HepG2 (cell line): ENCODE measurements around the gene ITCH. TPM values are rescaled to one million over a fixed set of nuclear protein-coding genes. Genes with fewer than 3 reads are reported as not detected.
A peak's percentile ranks its signal among the peaks of the same experiment; 100 is the strongest.

Experiments
- DNMT3B ChIP-seq: conservative IDR thresholded peaks from 2 replicates; pipeline ENCODE4 v1.6.1; 2016; ENCODE audit warnings: missing biosample characterization, control low read depth
- ETV5 ChIP-seq: IDR thresholded peaks from 2 replicates; pipeline ENCODE4 v1.6.1; 2018; ENCODE audit warnings: missing biosample characterization, missing genetic modification reagents, inconsistent platforms, borderline replicate concordance
- EZH2 ChIP-seq: conservative IDR thresholded peaks from 2 replicates; pipeline ENCODE4 v1.6.1; 2012; ENCODE audit warnings: mild to moderate bottlenecking, low read depth, low read length, moderate library complexity
- GFI1 ChIP-seq: sonication (generic); formaldehyde crosslinking; IDR thresholded peaks from 2 replicates; pipeline ENCODE4 v1.5.0; 2020; ENCODE audit warnings: missing genetic modification reagents, mild to moderate bottlenecking, borderline replicate concordance
- GPN1 ChIP-seq: sonication (generic); formaldehyde crosslinking; IDR thresholded peaks from 2 replicates; pipeline ENCODE4 v1.5.1; 2020; ENCODE audit warnings: missing genetic modification reagents, borderline replicate concordance
- HOXA3 ChIP-seq: sonication (generic); formaldehyde crosslinking; IDR thresholded peaks from 2 replicates; pipeline ENCODE4 v1.5.0; 2020; ENCODE audit warnings: missing genetic modification reagents
- PCBP2 ChIP-seq: fragments of 200-400 bp; formaldehyde crosslinking; optimal IDR thresholded peaks from 2 replicates; pipeline ENCODE3; 2018; ENCODE audit warnings: low read length, low read depth; ENCODE audit not compliant: poor library complexity, severe bottlenecking
- RBFOX2 ChIP-seq: fragments of 200-400 bp; formaldehyde crosslinking; IDR thresholded peaks from 2 replicates; pipeline ENCODE4 v1.6.1; 2017; ENCODE audit warnings: low read depth, mild to moderate bottlenecking, low read length
- RBM39 ChIP-seq: fragments of 200-400 bp; formaldehyde crosslinking; IDR thresholded peaks from one replicate; pipeline ENCODE4 v1.6.1; 2018; ENCODE audit warnings: antibody characterized with exemption, mild to moderate bottlenecking, low read depth, low read length; ENCODE audit not compliant: poor library complexity, severe bottlenecking
- RCOR2 ChIP-seq: IDR thresholded peaks from 2 replicates; pipeline ENCODE4 v1.6.1; 2016; ENCODE audit warnings: missing biosample characterization, missing genetic modification reagents
- RELA ChIP-seq: sonication (generic); formaldehyde crosslinking; IDR thresholded peaks from 2 replicates; pipeline ENCODE4 v1.4.0; 2020; ENCODE audit warnings: missing genetic modification reagents
- SOX5 ChIP-seq: IDR thresholded peaks from 2 replicates; pipeline ENCODE4 v1.6.1; 2016; ENCODE audit warnings: borderline replicate concordance
- TEAD3 ChIP-seq: optimal IDR thresholded peaks from 2 replicates; pipeline ENCODE3; 2016; ENCODE audit warnings: borderline replicate concordance
- TOE1 ChIP-seq: sonication (generic); formaldehyde crosslinking; IDR thresholded peaks from 2 replicates; pipeline ENCODE4 v1.4.0; 2020; ENCODE audit warnings: mild to moderate bottlenecking, missing genetic modification reagents
- ZFAT ChIP-seq: sonication (generic); formaldehyde crosslinking; conservative IDR thresholded peaks from 2 replicates; pipeline ENCODE4 v1.8.1; 2023; ENCODE audit warnings: missing genetic modification reagents, inconsistent platforms
- ZFY ChIP-seq: sonication (generic); formaldehyde crosslinking; IDR thresholded peaks from 2 replicates; pipeline ENCODE4 v1.4.0; 2020; ENCODE audit warnings: missing genetic modification reagents
- ZNF124 ChIP-seq: sonication (generic); formaldehyde crosslinking; IDR thresholded peaks from 2 replicates; pipeline ENCODE4 v1.4.0; 2020; ENCODE audit warnings: missing genetic modification reagents
- ZNF136 ChIP-seq: sonication (generic); formaldehyde crosslinking; IDR thresholded peaks from 2 replicates; pipeline ENCODE4 v1.8.1; 2022; ENCODE audit warnings: low read depth, mild to moderate bottlenecking, moderate library complexity, missing genetic modification reagents
- ZNF235 ChIP-seq: sonication (generic); formaldehyde crosslinking; IDR thresholded peaks from 2 replicates; pipeline ENCODE4 v1.8.1; 2023; ENCODE audit warnings: mild to moderate bottlenecking, missing genetic modification reagents, borderline replicate concordance
- ZNF3 ChIP-seq: IDR thresholded peaks from 2 replicates; pipeline ENCODE4 v1.7.0; 2017; ENCODE audit warnings: inconsistent platforms
- ZNF350 ChIP-seq: sonication (generic); formaldehyde crosslinking; IDR thresholded peaks from 2 replicates; pipeline ENCODE4 v1.4.0; 2020; ENCODE audit warnings: mild to moderate bottlenecking, low read depth, missing genetic modification reagents, borderline replicate concordance
- ZNF382 ChIP-seq: sonication (generic); formaldehyde crosslinking; IDR thresholded peaks from 2 replicates; pipeline ENCODE4 v1.5.0; 2020; ENCODE audit warnings: missing genetic modification reagents, mild to moderate bottlenecking, borderline replicate concordance
- ZNF543 ChIP-seq: sonication (generic); formaldehyde crosslinking; IDR thresholded peaks from 2 replicates; pipeline ENCODE4 v1.4.0; 2020; ENCODE audit warnings: mild to moderate bottlenecking, missing genetic modification reagents
- ZNF652 ChIP-seq: IDR thresholded peaks from 2 replicates; pipeline ENCODE4 v1.6.1; 2016; ENCODE audit warnings: low read depth, borderline replicate concordance
- ZNF75D ChIP-seq: sonication (generic); formaldehyde crosslinking; IDR thresholded peaks from 2 replicates; pipeline ENCODE4 v1.8.1; 2023; ENCODE audit warnings: missing genetic modification reagents, mild to moderate bottlenecking, borderline replicate concordance
- polyA plus RNA-seq, 8 experiments: library from polyadenylated mRNA; depleted of rRNA in 3 of 8; stranded (reverse) in 7 of 8; unstranded in 1 of 8; fragments of >200 nt; fragmentation: Illumina TruSeq in 4 of 8; extraction: Trizol in 4 of 8; gene quantifications; 2 replicates each; pipeline versions ENCODE4 v1.2.1 to v1.2.3, GENCODE V29; 2011 to 2016; ENCODE audit warnings: low read depth in 4 of 8, missing spikeins in 1 of 8, mixed read lengths in 1 of 8; ENCODE audit not compliant: insufficient read depth in 1 of 8
- total RNA-seq, 5 experiments: library from RNA; depleted of rRNA; stranded (reverse); fragments of >200 nt; fragmentation: Illumina TruSeq; extraction: Trizol; gene quantifications; 2 replicates each; pipeline ENCODE4 v1.2.3, GENCODE V29; 2016; ENCODE audit warnings: low read depth in 1 of 5
- TF ChIP-seq, protein P1 (sequence below): sonication (generic); formaldehyde crosslinking; IDR thresholded peaks from 2 replicates; pipeline ENCODE4 v1.4.0; 2020; ENCODE audit warnings: missing genetic modification reagents

Gene ITCH
- total and polyA plus RNA-seq, 2 of the 13 experiments (the other 11 are each of a cell fraction or from before 2014, with no cell fraction given), result 20.5 to 112 TPM

DNA sequence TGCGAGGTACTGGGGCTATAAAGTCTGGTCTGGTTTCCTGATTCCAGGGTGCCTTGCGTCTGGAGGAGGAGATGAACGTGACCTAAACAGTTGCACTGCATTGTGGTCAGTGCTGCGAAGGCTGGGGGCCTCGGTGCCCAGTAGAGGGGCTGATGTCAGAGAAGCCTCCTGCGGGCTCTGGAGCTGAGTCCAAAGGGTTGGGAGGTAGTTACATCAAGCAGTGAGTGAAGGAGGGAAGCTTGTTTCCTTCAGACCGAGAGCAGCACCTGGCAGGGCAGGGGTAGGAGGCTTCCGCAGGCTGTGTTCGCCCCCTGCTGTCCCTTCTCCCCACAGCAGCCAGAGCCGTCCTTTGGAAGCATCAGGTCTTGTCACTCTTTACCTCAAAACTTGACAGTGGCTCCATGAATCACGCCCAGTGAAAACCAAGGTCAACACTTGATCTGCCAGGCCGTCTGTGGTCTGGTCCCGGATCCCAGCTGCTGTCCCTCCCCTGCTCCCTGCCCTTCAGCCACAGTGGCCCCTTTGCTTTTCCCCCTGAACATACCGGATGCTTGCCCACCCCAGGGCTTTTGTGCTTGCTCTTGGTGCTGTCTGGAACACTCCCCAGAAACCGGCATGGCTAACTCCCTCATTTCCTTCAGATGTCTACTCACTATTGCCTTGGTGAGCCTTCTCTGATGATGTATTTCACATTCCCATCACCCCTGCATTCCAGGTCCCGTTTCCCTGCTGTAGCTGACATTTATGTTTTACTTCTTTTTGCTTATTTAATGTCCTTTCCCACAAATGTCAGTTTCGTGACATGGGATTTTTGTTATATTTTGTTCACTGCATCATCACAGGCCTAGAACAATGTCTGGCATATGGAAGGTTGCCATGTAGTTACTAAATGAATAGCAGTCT is 160.1 kb downstream of the ITCH start (continued):
- TF ChIP-seq ZFY (CRISPR knock-in tag) (no peak), SOX5 (CRISPR knock-in tag) (peak; percentile 52), ZNF652 (CRISPR knock-in tag) (no peak), ZNF350 (CRISPR knock-in tag) (peak; percentile 87), PCBP2 (no peak), TEAD3 (CRISPR knock-in tag) (peak; percentile 48), HOXA3 (CRISPR knock-in tag) (peak; percentile 54; the same call in 1 of the 2 replicates), ZNF382 (no peak), TOE1 (CRISPR knock-in tag) (no peak; the same call in 1 of the 2 replicates), ZNF543 (CRISPR knock-in tag) (no peak), EZH2 (no peak), RCOR2 (CRISPR knock-in tag) (no peak), ZNF235 (CRISPR knock-in tag) (peak; percentile 63; the same call in 1 of the 2 replicates), GFI1 (peak; percentile 69), ETV5 (CRISPR knock-in tag) (peak; percentile 55; the same call in 1 of the 2 replicates), ZNF3 (CRISPR knock-in tag) (no peak), RELA (CRISPR knock-in tag) (no peak; the same call in 1 of the 2 replicates), ZFAT (CRISPR knock-in tag) (no peak), GPN1 (CRISPR knock-in tag) (no peak), DNMT3B (CRISPR knock-in tag) (no peak), RBM39 (peak; percentile 78), RBFOX2 (peak; percentile 48; the same call in 1 of the 2 replicates), ZNF136 (no peak; the same call in 1 of the 2 replicates), ZNF124 (CRISPR knock-in tag) (peak; percentile 63; the same call in 1 of the 2 replicates), ZNF75D (CRISPR knock-in tag) (no peak)
- TF ChIP-seq, protein P1, sequence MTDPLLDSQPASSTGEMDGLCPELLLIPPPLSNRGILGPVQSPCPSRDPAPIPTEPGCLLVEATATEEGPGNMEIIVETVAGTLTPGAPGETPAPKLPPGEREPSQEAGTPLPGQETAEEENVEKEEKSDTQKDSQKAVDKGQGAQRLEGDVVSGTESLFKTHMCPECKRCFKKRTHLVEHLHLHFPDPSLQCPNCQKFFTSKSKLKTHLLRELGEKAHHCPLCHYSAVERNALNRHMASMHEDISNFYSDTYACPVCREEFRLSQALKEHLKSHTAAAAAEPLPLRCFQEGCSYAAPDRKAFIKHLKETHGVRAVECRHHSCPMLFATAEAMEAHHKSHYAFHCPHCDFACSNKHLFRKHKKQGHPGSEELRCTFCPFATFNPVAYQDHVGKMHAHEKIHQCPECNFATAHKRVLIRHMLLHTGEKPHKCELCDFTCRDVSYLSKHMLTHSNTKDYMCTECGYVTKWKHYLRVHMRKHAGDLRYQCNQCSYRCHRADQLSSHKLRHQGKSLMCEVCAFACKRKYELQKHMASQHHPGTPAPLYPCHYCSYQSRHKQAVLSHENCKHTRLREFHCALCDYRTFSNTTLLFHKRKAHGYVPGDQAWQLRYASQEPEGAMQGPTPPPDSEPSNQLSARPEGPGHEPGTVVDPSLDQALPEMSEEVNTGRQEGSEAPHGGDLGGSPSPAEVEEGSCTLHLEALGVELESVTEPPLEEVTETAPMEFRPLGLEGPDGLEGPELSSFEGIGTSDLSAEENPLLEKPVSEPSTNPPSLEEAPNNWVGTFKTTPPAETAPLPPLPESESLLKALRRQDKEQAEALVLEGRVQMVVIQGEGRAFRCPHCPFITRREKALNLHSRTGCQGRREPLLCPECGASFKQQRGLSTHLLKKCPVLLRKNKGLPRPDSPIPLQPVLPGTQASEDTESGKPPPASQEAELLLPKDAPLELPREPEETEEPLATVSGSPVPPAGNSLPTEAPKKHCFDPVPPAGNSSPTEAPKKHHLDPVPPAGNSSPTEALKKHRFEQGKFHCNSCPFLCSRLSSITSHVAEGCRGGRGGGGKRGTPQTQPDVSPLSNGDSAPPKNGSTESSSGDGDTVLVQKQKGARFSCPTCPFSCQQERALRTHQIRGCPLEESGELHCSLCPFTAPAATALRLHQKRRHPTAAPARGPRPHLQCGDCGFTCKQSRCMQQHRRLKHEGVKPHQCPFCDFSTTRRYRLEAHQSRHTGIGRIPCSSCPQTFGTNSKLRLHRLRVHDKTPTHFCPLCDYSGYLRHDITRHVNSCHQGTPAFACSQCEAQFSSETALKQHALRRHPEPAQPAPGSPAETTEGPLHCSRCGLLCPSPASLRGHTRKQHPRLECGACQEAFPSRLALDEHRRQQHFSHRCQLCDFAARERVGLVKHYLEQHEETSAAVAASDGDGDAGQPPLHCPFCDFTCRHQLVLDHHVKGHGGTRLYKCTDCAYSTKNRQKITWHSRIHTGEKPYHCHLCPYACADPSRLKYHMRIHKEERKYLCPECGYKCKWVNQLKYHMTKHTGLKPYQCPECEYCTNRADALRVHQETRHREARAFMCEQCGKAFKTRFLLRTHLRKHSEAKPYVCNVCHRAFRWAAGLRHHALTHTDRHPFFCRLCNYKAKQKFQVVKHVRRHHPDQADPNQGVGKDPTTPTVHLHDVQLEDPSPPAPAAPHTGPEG, result no peak
